RWPE2 (cell line): Measurements from ENCODE around the gene PPM1B.

ENCODE experiments used
- ATAC-seq: fragments of 200-7000 bp; cut with Tn5 transposase; 3 replicates; pipeline ENCODE4 v1.9.1; 2021; ENCODE audit warnings: low read depth
- DNase-seq: peaks from one replicate; pipeline ENCODE4 v3.0.0-alpha.2; 2020; ENCODE audit warnings: low spot score
- H3K27ac ChIP-seq: fragments of 450-650 bp; 2 replicates; pipeline ENCODE4 v1.5.1; 2017; ENCODE audit warnings: mild to moderate bottlenecking; ENCODE audit not compliant: poor library complexity, severe bottlenecking
- H3K27me3 ChIP-seq: fragments of 250-450 bp; sonication (Bioruptor Pico); 2 replicates; pipeline ENCODE4 v1.5.1; 2021; ENCODE audit warnings: mild to moderate bottlenecking, moderate library complexity; ENCODE audit not compliant: insufficient read depth, poor library complexity, severe bottlenecking
- H3K36me3 ChIP-seq: fragments of 250-450 bp; sonication (Bioruptor Pico); 2 replicates; pipeline ENCODE4 v1.5.1; 2020; ENCODE audit warnings: low read depth, mild to moderate bottlenecking, moderate library complexity
- H3K4me1 ChIP-seq: fragments of 250-450 bp; sonication (Bioruptor Pico); 2 replicates; pipeline ENCODE4 v1.5.1; 2021; ENCODE audit warnings: mild to moderate bottlenecking, moderate library complexity; ENCODE audit not compliant: insufficient read depth, poor library complexity, severe bottlenecking
- H3K4me3 ChIP-seq: fragments of 250-450 bp; sonication (Bioruptor Pico); 2 replicates; pipeline ENCODE4 v1.5.1; 2021; ENCODE audit warnings: mild to moderate bottlenecking, moderate library complexity; ENCODE audit not compliant: severe bottlenecking
- H3K9me3 ChIP-seq: fragments of 250-450 bp; sonication (Bioruptor Pico); 2 replicates; pipeline ENCODE4 v1.5.1; 2021; ENCODE audit warnings: mild to moderate bottlenecking, moderate library complexity; ENCODE audit not compliant: severe bottlenecking
- CTCF ChIP-seq: fragments of 450-650 bp; IDR thresholded peaks from one replicate; pipeline ENCODE4 v1.5.1; 2017; ENCODE audit warnings: mild to moderate bottlenecking, moderate library complexity; ENCODE audit not compliant: poor library complexity, severe bottlenecking

The PPM1B gene

DNA sequence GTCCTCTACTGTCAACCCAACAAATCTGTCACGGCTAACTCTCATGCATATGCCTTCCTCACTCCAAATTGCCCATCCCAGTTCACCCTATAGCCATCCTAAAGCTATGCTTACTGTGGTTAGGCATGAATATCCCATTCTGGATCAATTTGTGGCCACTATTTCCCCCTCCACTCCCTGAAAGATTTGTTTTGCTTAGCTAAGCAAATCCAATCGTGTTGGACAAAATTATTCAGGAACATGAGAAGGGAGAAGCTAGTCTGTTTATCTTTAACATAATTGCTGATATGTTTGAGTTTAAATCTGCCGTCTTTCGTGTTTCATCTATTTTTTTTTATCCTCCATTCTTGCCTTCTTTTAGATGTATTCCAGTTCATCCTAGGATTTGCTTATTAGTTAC, 43.6 kb downstream of the PPM1B start:
- Histone ChIP-seq H3K4me3 (no peak overlapping the region), H3K36me3 (peaks cover 17% of the 10 kb centered on the region), H3K27me3 (no peaks in the 10 kb centered on the region), H3K27ac (no peak overlapping the region), H3K9me3 (no peaks in the 10 kb centered on the region), H3K4me1 (no peaks in the 10 kb centered on the region)
- DNase-seq, result no peak
- ATAC-seq, result no peak
- TF ChIP-seq CTCF, result no peak

GRCh38 chr2:44215827-44216226, 47.2 kb downstream of the PPM1B start:
- ATAC-seq, result no peak
- H3K4me3 ChIP-seq, result no peak overlapping the region
- H3K9me3 ChIP-seq, result no peaks in the 10 kb centered on the region
- DNase-seq, result no peak
- no peak for TF ChIP-seq CTCF
- H3K36me3 ChIP-seq, result peaks cover 22% of the 10 kb centered on the region
- H3K27ac ChIP-seq, result no peak overlapping the region
- H3K4me1 ChIP-seq, result no peaks in the 10 kb centered on the region
- no peaks in the 10 kb centered on the region for H3K27me3 ChIP-seq

DNA sequence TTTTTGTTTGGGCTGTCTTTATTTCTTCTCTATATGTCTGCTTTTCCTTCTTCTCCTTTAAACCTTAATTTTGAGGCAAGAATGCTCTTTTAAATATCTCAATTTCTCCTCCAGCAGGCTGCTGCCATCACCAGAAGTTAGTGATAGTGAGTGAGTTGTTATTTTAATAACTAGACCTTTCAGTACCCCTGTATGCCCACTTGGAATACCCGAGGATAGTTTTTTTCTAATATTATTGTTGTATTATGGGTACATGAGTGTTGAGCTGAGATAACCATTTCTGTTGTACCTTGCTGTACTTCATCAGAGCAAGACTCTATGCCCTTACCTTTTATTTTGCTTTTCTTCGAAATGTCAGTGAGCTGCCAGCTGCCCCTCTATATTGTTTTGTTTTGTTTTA, 50.1 kb downstream of the PPM1B start:
- DNase-seq (no peak), ATAC-seq (no peak)
- H3K27ac ChIP-seq, result no peak overlapping the region
- TF ChIP-seq CTCF, result no peak
- peaks cover 18% of the 10 kb centered on the region for H3K36me3 ChIP-seq
- no peaks in the 10 kb centered on the region for H3K9me3 ChIP-seq
- H3K27me3 ChIP-seq, result no peaks in the 10 kb centered on the region
- H3K4me1 ChIP-seq, result no peaks in the 10 kb centered on the region
- no peak overlapping the region for H3K4me3 ChIP-seq

DNA sequence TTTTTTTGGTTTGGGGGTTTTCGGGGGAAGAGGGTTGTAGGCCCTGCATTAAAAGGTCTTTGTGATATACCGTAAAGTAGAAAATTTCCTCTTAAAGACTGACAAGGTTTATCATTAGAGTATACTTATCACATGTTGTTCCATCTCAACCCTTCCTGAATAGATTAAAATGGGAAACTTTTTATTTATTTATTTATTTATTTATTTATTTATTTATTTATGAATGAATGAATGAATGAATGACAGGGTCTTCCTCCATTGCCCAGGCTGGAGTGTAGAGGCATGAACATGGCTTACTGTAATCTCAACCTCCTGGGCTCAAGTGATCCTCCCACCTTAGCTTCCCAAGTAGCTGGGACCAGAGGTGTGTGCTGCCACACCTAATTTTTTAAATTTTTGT, 58.1 kb downstream of the PPM1B start:
- no peak for DNase-seq
- ATAC-seq, result no peak
- H3K9me3 ChIP-seq, result no peaks in the 10 kb centered on the region
- no peak for TF ChIP-seq CTCF
- H3K27ac ChIP-seq, result no peak overlapping the region
- no peaks in the 10 kb centered on the region for H3K4me1 ChIP-seq
- H3K27me3 ChIP-seq, result no peaks in the 10 kb centered on the region
- H3K36me3 ChIP-seq, result no peaks in the 10 kb centered on the region; the same call in none of the 2 replicates
- no peak overlapping the region for H3K4me3 ChIP-seq

DNA sequence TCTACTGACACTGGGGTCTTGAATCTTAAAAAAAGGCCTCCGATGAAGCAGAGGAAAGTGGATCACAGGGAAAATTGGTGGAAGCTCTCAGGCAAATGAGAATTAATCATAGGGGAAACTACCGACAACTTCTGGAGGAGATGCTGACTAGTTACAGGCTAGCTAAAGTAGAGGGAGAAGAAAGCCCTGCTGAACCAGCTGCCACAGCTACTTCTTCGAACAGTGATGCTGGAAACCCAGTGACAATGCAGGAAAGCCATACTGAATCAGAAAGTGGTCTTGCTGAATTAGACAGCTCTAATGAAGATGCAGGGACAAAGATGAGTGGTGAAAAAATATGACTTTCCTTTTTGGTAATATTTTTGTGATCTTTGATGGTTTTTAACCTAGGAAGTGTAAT, 61.7 kb downstream of the PPM1B start:
- Histone ChIP-seq H3K27me3 (no peaks in the 10 kb centered on the region), H3K36me3 (no peaks in the 10 kb centered on the region; the same call in 1 of the 2 replicates), H3K9me3 (no peaks in the 10 kb centered on the region), H3K4me3 (no peak overlapping the region), H3K27ac (no peak overlapping the region), H3K4me1 (peaks cover 14% of the 10 kb centered on the region)
- ATAC-seq, result no peak
- TF ChIP-seq CTCF, result no peak
- no peak for DNase-seq
